ENCODE data around the gene OPHN1. TPM values are rescaled to one million over a fixed set of nuclear protein-coding genes. Genes with fewer than 3 reads are reported as not detected.

The OPHN1 gene
- polyA plus RNA-seq, 1 donor from 2014 or later, result 7.6 TPM

DNA sequence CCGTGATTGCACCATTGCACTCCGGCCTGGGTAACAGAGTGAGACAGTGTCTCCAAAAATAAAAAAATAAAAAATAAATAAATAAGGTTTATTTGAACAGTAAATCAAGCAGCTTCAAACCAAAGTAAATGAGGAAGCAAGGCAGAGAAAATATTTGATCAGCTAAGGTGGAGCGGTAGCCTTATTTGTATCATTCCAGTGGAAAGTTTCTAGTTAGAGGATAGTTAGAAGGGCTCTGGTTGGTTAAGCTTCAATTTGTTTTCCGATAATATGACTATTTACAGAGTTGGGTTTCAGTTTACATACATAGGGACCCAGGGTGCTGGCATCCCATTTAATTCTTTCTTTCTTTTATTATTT is 21.8 kb upstream of the OPHN1 start:
- Histone ChIP-seq H3K27ac (ENCODE audit: low read length) (no peak overlapping the region), H3K27me3 (ENCODE audit: insufficient read depth, low read depth, low read length) (no peaks in the 10 kb centered on the region), H3K9me2 (ENCODE audit: insufficient read depth, low read length) (no peaks in the 10 kb centered on the region), H3K79me2 (replicated peaks; ENCODE audit: insufficient read depth, low read length) (no peaks in the 10 kb centered on the region), H3K36me3 (ENCODE audit: insufficient read depth, low read length) (no peaks in the 10 kb centered on the region), H4K20me1 (ENCODE audit: insufficient read depth) (no peaks in the 10 kb centered on the region), H3K9ac (ENCODE audit: low read length) (no peak overlapping the region), H2AFZ (ENCODE audit: low read depth, low read length) (no peak overlapping the region), H3K9me3 (ENCODE audit: low read length) (no peaks in the 10 kb centered on the region), H3F3A (ENCODE audit: insufficient read depth, low read length, poor library complexity, severe bottlenecking) (no peaks in the 10 kb centered on the region), H3K4me3 (ENCODE audit: low read length) (no peak overlapping the region), H3K4me2 (ENCODE audit: low read length) (no peak overlapping the region)
- TF ChIP-seq, protein P1, sequence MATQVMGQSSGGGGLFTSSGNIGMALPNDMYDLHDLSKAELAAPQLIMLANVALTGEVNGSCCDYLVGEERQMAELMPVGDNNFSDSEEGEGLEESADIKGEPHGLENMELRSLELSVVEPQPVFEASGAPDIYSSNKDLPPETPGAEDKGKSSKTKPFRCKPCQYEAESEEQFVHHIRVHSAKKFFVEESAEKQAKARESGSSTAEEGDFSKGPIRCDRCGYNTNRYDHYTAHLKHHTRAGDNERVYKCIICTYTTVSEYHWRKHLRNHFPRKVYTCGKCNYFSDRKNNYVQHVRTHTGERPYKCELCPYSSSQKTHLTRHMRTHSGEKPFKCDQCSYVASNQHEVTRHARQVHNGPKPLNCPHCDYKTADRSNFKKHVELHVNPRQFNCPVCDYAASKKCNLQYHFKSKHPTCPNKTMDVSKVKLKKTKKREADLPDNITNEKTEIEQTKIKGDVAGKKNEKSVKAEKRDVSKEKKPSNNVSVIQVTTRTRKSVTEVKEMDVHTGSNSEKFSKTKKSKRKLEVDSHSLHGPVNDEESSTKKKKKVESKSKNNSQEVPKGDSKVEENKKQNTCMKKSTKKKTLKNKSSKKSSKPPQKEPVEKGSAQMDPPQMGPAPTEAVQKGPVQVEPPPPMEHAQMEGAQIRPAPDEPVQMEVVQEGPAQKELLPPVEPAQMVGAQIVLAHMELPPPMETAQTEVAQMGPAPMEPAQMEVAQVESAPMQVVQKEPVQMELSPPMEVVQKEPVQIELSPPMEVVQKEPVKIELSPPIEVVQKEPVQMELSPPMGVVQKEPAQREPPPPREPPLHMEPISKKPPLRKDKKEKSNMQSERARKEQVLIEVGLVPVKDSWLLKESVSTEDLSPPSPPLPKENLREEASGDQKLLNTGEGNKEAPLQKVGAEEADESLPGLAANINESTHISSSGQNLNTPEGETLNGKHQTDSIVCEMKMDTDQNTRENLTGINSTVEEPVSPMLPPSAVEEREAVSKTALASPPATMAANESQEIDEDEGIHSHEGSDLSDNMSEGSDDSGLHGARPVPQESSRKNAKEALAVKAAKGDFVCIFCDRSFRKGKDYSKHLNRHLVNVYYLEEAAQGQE (IDR thresholded peaks at IDR 0.05; ENCODE audit: borderline replicate concordance), result no peak
- TF ChIP-seq, protein P2, sequence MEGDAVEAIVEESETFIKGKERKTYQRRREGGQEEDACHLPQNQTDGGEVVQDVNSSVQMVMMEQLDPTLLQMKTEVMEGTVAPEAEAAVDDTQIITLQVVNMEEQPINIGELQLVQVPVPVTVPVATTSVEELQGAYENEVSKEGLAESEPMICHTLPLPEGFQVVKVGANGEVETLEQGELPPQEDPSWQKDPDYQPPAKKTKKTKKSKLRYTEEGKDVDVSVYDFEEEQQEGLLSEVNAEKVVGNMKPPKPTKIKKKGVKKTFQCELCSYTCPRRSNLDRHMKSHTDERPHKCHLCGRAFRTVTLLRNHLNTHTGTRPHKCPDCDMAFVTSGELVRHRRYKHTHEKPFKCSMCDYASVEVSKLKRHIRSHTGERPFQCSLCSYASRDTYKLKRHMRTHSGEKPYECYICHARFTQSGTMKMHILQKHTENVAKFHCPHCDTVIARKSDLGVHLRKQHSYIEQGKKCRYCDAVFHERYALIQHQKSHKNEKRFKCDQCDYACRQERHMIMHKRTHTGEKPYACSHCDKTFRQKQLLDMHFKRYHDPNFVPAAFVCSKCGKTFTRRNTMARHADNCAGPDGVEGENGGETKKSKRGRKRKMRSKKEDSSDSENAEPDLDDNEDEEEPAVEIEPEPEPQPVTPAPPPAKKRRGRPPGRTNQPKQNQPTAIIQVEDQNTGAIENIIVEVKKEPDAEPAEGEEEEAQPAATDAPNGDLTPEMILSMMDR (IDR thresholded peaks at IDR 0.05; ENCODE audit: poor library complexity, severe bottlenecking), result no peak
- TF ChIP-seq EZH2 (IDR thresholded peaks at IDR 0.05; ENCODE audit: borderline replicate concordance, insufficient read depth, low read length, poor library complexity, severe bottlenecking) (no peak), TAF1 (IDR thresholded peaks at IDR 0.05; ENCODE audit: low read depth) (no peak), EP300 (conservative IDR thresholded peaks at IDR 0.05; ENCODE audit: poor library complexity, severe bottlenecking) (no peak), SMC3 (conservative IDR thresholded peaks at IDR 0.05; ENCODE audit: poor library complexity) (no peak), MXI1 (conservative IDR thresholded peaks at IDR 0.05; ENCODE audit: poor library complexity, severe bottlenecking) (no peak), POLR2AphosphoS5 (IDR thresholded peaks at IDR 0.05) (no peak), RAD21 (conservative IDR thresholded peaks at IDR 0.05) (no peak)

DNA sequence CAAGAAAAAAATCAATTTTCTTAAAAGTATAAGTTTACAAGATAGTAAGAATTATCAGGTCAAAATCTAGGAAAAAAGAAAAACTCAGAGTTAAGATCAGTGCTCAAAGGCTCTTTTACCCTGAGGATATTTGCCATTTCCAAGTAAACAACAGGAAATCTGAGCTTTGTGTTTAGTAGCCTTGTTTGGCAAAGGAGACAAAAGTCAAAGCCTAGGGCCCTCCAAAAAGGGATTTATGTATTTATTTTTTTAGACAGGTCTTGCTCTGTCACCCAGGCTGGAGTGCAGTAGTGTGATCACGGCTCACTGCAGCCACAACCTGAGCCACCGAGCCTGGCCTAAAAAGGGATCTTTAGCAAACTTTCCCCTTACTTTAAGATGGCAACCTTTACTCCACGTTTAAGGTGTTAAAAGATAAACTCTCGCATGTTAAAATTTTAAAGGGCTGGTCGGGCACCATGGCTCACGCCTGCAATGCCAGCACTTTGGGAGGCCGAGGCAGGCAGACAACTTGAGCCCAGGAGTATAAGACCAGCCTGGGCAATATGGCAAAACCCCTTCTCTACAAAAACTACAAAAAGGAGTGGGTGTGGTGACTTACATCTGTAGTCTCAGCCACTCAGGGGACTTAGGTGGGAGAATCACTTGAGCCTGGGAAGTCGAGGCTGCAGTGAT is 21.3 kb upstream of the OPHN1 start:
- no peak overlapping the region for H3K4me2 ChIP-seq (ENCODE audit: low read length)
- H3K4me3 ChIP-seq (ENCODE audit: low read length), result no peak overlapping the region
- no peak overlapping the region for H2AFZ ChIP-seq (ENCODE audit: low read depth, low read length)

More for the DNA sequence above, 21.3 kb upstream of the OPHN1 start:
- TF ChIP-seq EP300 (conservative IDR thresholded peaks at IDR 0.05; ENCODE audit: poor library complexity, severe bottlenecking) (no peak), TAF1 (IDR thresholded peaks at IDR 0.05; ENCODE audit: low read depth) (no peak), MXI1 (conservative IDR thresholded peaks at IDR 0.05; ENCODE audit: poor library complexity, severe bottlenecking) (no peak), SMC3 (conservative IDR thresholded peaks at IDR 0.05; ENCODE audit: poor library complexity) (no peak)
- TF ChIP-seq, protein P1 (IDR thresholded peaks at IDR 0.05; ENCODE audit: borderline replicate concordance), result no peak
- TF ChIP-seq, protein P2 (IDR thresholded peaks at IDR 0.05; ENCODE audit: poor library complexity, severe bottlenecking), result no peak
- no peak overlapping the region for H3K27ac ChIP-seq (ENCODE audit: low read length)
- no peaks in the 10 kb centered on the region for H3K27me3 ChIP-seq (ENCODE audit: insufficient read depth, low read depth, low read length)
- H3F3A ChIP-seq (ENCODE audit: insufficient read depth, low read length, poor library complexity, severe bottlenecking), result no peaks in the 10 kb centered on the region
- H3K9me2 ChIP-seq (ENCODE audit: insufficient read depth, low read length), result no peaks in the 10 kb centered on the region
- H3K9me3 ChIP-seq (ENCODE audit: low read length), result no peaks in the 10 kb centered on the region
- H3K79me2 ChIP-seq (replicated peaks; ENCODE audit: insufficient read depth, low read length), result no peaks in the 10 kb centered on the region
- no peaks in the 10 kb centered on the region for H3K36me3 ChIP-seq (ENCODE audit: insufficient read depth, low read length)
- H4K20me1 ChIP-seq (ENCODE audit: insufficient read depth), result no peaks in the 10 kb centered on the region
- H3K9ac ChIP-seq (ENCODE audit: low read length), result no peak overlapping the region
